Measurements from ENCODE around the gene NPC2.

Gene NPC2

DNA sequence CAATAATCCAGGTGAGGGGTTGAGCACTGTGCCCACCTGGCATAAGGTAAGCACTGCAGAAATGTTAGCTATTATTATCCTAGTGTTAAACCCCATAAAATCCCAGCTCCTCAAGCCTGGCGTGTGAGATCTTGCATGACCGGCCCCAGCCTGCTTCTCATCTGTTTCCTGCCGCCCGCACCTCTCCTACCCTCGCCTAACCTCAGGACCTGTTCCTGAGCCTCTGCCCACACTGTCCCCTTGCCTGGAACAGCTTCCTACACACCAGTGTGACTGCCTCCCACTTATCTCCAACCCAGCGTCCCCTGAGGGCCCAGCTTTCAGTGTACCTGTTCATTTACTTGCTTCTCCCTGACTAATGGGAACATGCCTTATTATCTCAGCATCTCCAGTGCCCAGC is 25.1 kb upstream of the NPC2 start:
- no peak for DNase-seq

GRCh38 chr14:74517731-74518130 is 24.6 kb upstream of the NPC2 start:
- no peak for DNase-seq

DNA sequence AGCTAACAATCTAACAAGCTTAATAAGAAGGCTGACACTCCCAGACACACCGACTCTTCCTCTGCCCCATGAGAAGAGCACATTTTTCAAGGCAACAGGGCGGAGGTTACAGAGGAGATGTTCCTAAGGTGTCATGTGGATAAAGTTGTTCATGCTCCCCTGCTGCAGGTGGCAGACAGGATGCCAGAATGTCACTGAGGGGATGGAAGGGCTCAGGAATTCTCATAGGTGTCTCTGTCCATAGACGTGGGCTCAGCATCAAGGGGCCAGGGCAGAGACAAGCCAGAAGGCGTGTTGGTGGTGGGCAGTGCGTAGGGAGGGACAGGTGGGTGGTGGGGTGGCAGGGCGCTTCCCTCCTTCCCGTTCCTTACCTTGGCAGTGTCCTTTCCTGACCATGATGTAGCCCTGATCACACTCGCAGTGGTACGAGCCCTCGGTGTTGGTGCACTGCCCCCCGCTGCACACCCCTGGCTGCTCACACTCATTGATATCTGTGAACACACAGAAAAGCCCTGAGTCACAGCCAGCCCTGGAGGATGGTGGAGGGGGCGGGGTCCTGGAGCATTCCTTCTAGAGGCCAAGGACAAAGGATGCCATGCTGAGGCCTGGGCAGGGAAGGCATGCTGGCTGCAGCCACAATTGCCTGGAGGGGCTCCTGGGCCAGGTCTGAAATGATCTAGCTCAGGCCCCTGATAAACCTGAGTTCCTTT is 23.5 kb upstream of the NPC2 start:
- no peak for DNase-seq

- DNase-seq: no peak
Measured at GRCh38 chr14:74515891-74516412, 22.8 kb upstream of the NPC2 start.

GRCh38 chr14:74514471-74514941 is 21.4 kb upstream of the NPC2 start:
- DNase-seq: no peak

- no peak for DNase-seq
Measured at GRCh38 chr14:74511966-74512830, 19.1 kb upstream of the NPC2 start.

- no peak for DNase-seq
Measured at GRCh38 chr14:74510959-74511409, 17.9 kb upstream of the NPC2 start.

GRCh38 chr14:74510223-74510931 is 17.3 kb upstream of the NPC2 start:
- no peak for DNase-seq

GRCh38 chr14:74509587-74510222 is 16.6 kb upstream of the NPC2 start:
- DNase-seq: no peak

GRCh38 chr14:74508844-74509428 is 15.8 kb upstream of the NPC2 start:
- DNase-seq: no peak

GRCh38 chr14:74508292-74508731 is 15.2 kb upstream of the NPC2 start:
- DNase-seq: no peak

DNA sequence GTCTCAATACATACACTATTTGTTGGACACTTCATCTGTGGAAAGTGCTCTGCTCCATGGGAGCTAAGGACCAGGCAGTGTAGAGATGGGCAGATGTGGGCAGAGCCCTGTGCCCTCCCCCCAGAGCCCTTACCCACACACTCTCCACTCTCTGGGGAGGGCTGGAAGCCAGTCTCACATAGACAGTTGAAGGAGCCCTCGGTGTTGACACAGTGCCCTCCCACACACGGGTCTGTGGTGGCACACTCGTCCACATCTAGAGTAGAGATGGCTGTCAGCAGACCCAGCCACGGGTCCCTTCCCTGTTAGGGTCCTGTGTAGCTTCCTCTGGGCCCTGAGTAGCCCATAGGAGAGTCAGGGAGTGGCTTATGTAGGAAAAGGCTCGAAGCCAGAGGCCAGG is 14.7 kb upstream of the NPC2 start:
- DNase-seq: no peak

GRCh38 chr14:74507085-74507484 is 14.0 kb upstream of the NPC2 start:
- DNase-seq: no peak

- DNase-seq: no peak
Measured at GRCh38 chr14:74506411-74506851, 13.3 kb upstream of the NPC2 start.

DNA sequence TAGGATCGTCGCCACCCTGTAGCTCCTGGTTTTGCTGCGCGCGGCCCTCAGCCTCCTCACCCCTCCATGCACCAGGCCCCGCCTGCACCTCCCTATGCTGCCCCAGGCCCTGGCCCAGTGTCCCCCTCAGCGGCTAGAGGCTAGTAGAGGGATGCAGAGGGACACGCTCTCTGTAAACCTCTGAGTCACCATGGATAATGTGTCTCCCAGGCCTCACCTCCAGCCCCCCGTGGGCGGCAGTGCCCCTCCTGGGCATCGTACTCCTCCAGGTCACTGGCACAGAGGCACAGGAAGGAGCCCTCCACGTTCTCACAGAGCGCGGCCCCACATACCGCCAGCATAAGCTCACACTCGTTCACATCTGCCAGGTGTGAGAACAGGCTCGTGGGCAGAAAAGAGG is 12.7 kb upstream of the NPC2 start:
- DNase-seq: no peak

DNA sequence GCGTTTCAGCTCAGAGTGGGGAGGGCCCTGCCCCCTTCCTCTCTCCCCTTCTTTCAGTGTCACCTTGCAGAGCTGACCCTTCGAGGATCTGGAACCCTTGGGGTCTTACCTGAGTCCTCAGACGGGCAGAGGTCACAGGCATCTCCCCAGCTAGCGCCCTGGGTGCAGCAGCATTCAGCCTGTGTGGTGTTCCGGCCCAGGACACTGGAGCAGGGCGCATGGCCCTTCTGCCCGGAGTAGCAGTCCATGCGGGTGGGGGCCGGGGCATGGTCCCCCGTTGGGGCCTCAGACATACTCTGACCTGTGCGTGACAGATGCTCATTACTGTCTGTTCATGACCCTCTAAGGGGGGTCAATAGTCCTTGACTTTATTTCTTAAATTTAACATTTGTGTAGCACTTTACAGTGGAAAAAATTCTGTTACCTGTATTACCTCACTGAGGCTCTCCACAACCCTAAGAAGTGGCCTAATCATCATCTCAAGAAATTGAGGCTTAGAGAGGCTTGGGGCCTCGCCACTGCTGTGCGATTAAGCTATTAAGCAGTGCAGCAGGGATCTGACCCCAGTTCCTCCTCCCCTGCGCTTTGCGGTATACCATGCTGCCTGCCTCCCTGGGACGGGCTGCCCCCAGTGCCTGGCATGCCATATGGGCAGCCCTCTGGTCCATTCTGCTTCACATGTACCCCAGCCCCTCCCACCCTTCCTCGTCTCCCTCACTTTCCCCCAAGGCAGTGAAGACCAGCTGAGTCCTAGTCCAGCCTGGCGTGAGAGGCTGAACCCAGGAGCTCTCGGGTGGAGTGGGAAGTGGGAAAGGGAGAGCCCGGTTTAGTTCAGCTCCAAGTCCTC is 12.0 kb upstream of the NPC2 start:
- no peak for DNase-seq

- no peak for DNase-seq
Measured at GRCh38 chr14:74504412-74504811, 11.3 kb upstream of the NPC2 start.

- DNase-seq: no peak
Measured at GRCh38 chr14:74503938-74504335, 10.8 kb upstream of the NPC2 start.

GRCh38 chr14:74503291-74503937 is 10.3 kb upstream of the NPC2 start:
- no peak for DNase-seq

GRCh38 chr14:74502236-74503019 is 9.3 kb upstream of the NPC2 start:
- peak; percentile 52 for DNase-seq
